IPS-11a (cell line): ENCODE measurements around the gene RAD51B.

Experiments used
- H3K4me3 ChIP-seq: one replicate; pipeline ENCODE4 v1.5.1; 2013; ENCODE audit warnings: low read depth, low read length, control low read depth

Gene RAD51B

GRCh38 chr14:68312884-68313610, 493.5 kb downstream of the RAD51B start:
- H3K4me3 ChIP-seq: no peak overlapping the region

GRCh38 chr14:68314642-68315041, 495.1 kb downstream of the RAD51B start:
- H3K4me3 ChIP-seq: no peak overlapping the region

- no peak overlapping the region for H3K4me3 ChIP-seq
These were observed 495.5 kb downstream of the RAD51B start for GRCh38 chr14:68315081-68315480.

GRCh38 chr14:68316078-68316868, 496.7 kb downstream of the RAD51B start:
- H3K4me3 ChIP-seq: no peak overlapping the region

GRCh38 chr14:68317239-68317638, 497.7 kb downstream of the RAD51B start:
- H3K4me3 ChIP-seq: no peak overlapping the region

- no peak overlapping the region for H3K4me3 ChIP-seq
These were observed 499.2 kb downstream of the RAD51B start for GRCh38 chr14:68318828-68319227.

GRCh38 chr14:68320495-68320894, 500.9 kb downstream of the RAD51B start:
- no peak overlapping the region for H3K4me3 ChIP-seq

GRCh38 chr14:68322940-68323620, 503.5 kb downstream of the RAD51B start:
- H3K4me3 ChIP-seq: no peak overlapping the region

- no peak overlapping the region for H3K4me3 ChIP-seq
These were observed 505.8 kb downstream of the RAD51B start for GRCh38 chr14:68325267-68325807.

GRCh38 chr14:68327231-68327630, 507.7 kb downstream of the RAD51B start:
- no peak overlapping the region for H3K4me3 ChIP-seq

GRCh38 chr14:68328509-68328908, 508.9 kb downstream of the RAD51B start:
- no peak overlapping the region for H3K4me3 ChIP-seq

GRCh38 chr14:68331426-68331825, 511.8 kb downstream of the RAD51B start:
- H3K4me3 ChIP-seq: no peak overlapping the region

GRCh38 chr14:68331991-68332390, 512.4 kb downstream of the RAD51B start:
- no peak overlapping the region for H3K4me3 ChIP-seq

GRCh38 chr14:68333262-68333661, 513.7 kb downstream of the RAD51B start:
- no peak overlapping the region for H3K4me3 ChIP-seq

- no peak overlapping the region for H3K4me3 ChIP-seq
These were observed 515.7 kb downstream of the RAD51B start for GRCh38 chr14:68335312-68335711.

- no peak overlapping the region for H3K4me3 ChIP-seq
These were observed 516.6 kb downstream of the RAD51B start for GRCh38 chr14:68336165-68336564.

GRCh38 chr14:68337279-68337678, 517.7 kb downstream of the RAD51B start:
- no peak overlapping the region for H3K4me3 ChIP-seq

- no peak overlapping the region for H3K4me3 ChIP-seq
These were observed 520.7 kb downstream of the RAD51B start for GRCh38 chr14:68340262-68340661.

GRCh38 chr14:68341411-68342212, 522.0 kb downstream of the RAD51B start:
- H3K4me3 ChIP-seq: no peak overlapping the region

- no peak overlapping the region for H3K4me3 ChIP-seq
These were observed 522.7 kb downstream of the RAD51B start for GRCh38 chr14:68342216-68342763.
